Right atrium auricular region (tissue), 2 donors: ENCODE data around the gene CCL25. TPM values are rescaled to one million over a fixed set of nuclear protein-coding genes. Genes with fewer than 3 reads are reported as not detected.

Source experiments
- DNase-seq: peaks from one replicate; pipeline ENCODE4 v3.0.0-alpha.2; 2019; ENCODE audit warnings: low spot score
- H3K27ac ChIP-seq, 2 donors: fragments of 200-600 bp; sonication (generic); 1 replicate in 1 of 2; 2 replicates in 1 of 2; pipeline ENCODE4 v1.5.1; 2016 to 2019
- H3K27me3 ChIP-seq, 2 donors: fragments of 200-600 bp; sonication (generic); one replicate each; pipeline versions ENCODE4 v1.5.1 to v1.6.0; 2017 to 2019
- H3K36me3 ChIP-seq: fragments of 200-600 bp; sonication (generic); one replicate; pipeline ENCODE4 v1.5.1; 2016
- H3K4me1 ChIP-seq, 2 donors: fragments of 200-600 bp; sonication (generic); one replicate each; pipeline versions ENCODE4 v1.5.1 to v1.6.0; 2017 to 2019
- H3K4me3 ChIP-seq, 2 donors: fragments of 200-600 bp; sonication (generic); 1 replicate in 1 of 2; 2 replicates in 1 of 2; pipeline ENCODE4 v1.5.1; 2017 to 2019; ENCODE audit warnings: mild to moderate bottlenecking in 1 of 2, moderate library complexity in 1 of 2
- H3K9me3 ChIP-seq, 2 donors: fragments of 200-600 bp; sonication (generic); one replicate each; pipeline ENCODE4 v1.5.1; 2019
- total RNA-seq, 2 donors: library from RNA; depleted of rRNA; stranded (reverse); fragments of >200 nt; gene quantifications; one replicate each; pipeline ENCODE4 v1.1.0, GENCODE V29; 2016
- TF ChIP-seq, protein P1 (sequence below), 2 donors: fragments of 200-600 bp; sonication (generic); IDR thresholded peaks; one replicate each; pipeline ENCODE4 v1.5.1; 2019; ENCODE audit warnings: antibody characterized with exemption in 2 of 2

Gene CCL25
- total RNA-seq, 2 donors from 2014 or later, result not detected

DNA sequence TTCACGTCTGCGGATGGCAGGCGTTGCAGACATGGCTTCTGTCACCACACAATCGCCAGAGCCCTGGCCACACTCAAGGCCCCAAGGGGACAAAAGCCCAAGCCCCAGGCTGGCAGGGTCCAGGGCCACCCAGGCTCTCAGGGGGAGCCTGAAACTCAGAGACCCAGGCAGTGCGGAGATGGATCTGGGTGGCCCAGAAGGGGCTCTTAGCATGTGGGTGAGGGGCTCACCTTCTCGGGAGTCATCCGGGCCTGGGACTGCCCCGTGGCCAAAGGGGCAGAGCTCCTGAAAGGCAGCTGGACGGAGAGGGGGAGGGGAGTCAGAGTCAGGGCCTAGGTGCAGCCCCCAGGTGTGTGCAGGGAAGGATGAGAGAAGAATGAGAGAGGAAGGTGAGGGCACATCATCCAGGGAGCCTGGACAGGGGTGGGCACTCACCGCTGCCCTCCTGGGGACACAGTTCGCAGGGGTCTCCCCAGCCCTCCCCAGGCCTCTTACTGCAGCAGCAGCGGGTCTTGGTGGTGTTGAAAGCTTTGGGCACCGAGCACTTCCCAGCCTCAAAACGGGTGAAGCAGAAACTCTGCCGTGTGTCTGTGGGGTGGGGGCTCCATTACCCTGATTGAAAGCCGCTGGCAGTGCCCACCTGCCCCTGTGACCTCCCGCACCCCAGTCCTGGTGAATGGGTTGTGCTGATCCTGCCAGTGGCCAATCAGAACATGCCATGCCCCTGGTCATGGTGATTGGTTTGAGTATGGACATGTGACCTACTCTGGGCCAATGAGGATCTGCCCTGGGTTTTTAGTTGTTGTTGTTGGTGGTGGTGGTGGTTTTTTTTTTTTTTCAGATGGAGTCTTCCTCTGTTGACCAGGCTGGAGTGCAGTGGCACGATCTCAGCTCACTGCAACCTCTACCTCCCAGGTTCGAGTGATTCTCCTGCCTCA lies 37.4 kb downstream of the CCL25 start:
- Histone ChIP-seq H3K4me1 (no peaks in the 10 kb centered on the region), H3K27me3 (no peaks in the 10 kb centered on the region), H3K4me3 (no peak overlapping the region), H3K36me3 (no peaks in the 10 kb centered on the region), H3K27ac (no peak overlapping the region), H3K9me3 (peaks cover 4 to 15% of the 10 kb centered on the region in 2 donors)
- no peak for DNase-seq
- TF ChIP-seq, protein P1, sequence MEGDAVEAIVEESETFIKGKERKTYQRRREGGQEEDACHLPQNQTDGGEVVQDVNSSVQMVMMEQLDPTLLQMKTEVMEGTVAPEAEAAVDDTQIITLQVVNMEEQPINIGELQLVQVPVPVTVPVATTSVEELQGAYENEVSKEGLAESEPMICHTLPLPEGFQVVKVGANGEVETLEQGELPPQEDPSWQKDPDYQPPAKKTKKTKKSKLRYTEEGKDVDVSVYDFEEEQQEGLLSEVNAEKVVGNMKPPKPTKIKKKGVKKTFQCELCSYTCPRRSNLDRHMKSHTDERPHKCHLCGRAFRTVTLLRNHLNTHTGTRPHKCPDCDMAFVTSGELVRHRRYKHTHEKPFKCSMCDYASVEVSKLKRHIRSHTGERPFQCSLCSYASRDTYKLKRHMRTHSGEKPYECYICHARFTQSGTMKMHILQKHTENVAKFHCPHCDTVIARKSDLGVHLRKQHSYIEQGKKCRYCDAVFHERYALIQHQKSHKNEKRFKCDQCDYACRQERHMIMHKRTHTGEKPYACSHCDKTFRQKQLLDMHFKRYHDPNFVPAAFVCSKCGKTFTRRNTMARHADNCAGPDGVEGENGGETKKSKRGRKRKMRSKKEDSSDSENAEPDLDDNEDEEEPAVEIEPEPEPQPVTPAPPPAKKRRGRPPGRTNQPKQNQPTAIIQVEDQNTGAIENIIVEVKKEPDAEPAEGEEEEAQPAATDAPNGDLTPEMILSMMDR (IDR thresholded peaks at IDR 0.05), result no peak

DNA sequence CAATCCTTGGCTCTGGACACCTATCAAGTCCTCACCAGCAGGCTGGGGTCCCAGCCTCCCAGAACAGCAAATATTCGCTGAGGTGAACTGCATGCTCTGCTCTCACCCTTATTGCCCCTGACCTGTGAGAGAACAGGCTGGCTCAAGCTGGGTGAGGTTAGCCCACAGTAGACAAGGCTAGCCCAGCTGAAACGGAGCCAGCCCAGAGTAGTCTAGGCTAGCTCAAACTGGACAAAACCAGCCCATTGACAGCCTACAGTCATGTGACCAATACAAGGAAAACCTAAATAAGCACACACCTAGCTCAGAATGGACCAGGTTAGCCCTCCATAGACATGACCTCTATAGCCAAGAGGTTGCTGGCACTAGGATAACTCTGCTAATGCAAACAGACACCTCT lies 38.4 kb downstream of the CCL25 start:
- TF ChIP-seq, protein P1 (IDR thresholded peaks at IDR 0.05), result no peak
- no peaks in the 10 kb centered on the region for H3K36me3 ChIP-seq
- H3K4me1 ChIP-seq, result no peaks in the 10 kb centered on the region
- no peak overlapping the region for H3K4me3 ChIP-seq
- DNase-seq, result no peak
- H3K9me3 ChIP-seq, result peaks cover 14 to 25% of the 10 kb centered on the region in 2 donors
- H3K27ac ChIP-seq, result no peak overlapping the region
- H3K27me3 ChIP-seq, result no peaks in the 10 kb centered on the region

DNA sequence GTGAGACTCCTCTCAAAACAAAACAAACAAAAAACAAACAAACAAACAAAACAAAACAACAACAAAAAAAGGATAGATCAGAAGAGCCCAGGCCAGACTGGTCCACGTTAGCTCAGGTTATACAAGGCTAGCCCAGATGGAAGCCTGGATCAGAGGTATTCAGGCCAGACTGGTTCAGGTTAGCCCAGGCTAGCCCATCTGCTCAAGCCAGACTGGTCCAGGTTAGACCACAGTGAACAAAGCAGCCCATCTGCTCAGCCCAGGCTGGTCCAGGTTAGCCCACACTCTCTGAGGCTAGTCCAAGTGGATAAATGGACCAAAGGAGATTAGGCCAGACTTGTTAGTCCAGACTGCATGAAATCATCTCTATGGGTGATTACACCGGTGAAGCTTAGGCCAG lies 41.2 kb downstream of the CCL25 start:
- no peak for DNase-seq
- Histone ChIP-seq H3K9me3 (peaks cover 16 to 40% of the 10 kb centered on the region in 2 donors), H3K36me3 (no peaks in the 10 kb centered on the region), H3K27ac (no peak overlapping the region), H3K4me1 (no peaks in the 10 kb centered on the region), H3K27me3 (no peaks in the 10 kb centered on the region), H3K4me3 (no peak overlapping the region)
- TF ChIP-seq, protein P1 (IDR thresholded peaks at IDR 0.05), result no peak

DNA sequence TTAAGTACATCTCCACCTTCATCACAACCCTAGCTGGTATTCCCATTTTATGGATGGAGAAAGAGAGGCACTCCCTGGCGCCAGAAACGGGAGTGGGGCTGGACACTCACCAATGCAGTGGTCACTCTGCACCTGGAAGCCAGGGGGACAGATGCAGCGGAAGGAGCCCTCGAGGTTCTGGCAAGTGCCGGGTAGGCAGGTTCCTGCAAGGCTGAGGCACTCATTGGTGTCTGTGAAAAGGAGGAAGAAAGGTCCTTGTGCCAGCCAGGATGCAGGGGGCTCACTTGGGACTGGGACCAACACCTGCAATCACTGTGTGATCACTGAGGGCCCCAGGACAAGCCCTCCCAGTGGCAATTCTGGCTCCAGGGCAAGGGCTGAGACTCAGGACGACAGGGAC lies 41.8 kb downstream of the CCL25 start:
- no peak for DNase-seq
- no peak overlapping the region for H3K4me3 ChIP-seq
- no peaks in the 10 kb centered on the region for H3K27me3 ChIP-seq
- peaks cover 16 to 40% of the 10 kb centered on the region in 2 donors for H3K9me3 ChIP-seq
- TF ChIP-seq, protein P1 (IDR thresholded peaks at IDR 0.05), result no peak
- no peak overlapping the region for H3K27ac ChIP-seq
- H3K4me1 ChIP-seq, result no peaks in the 10 kb centered on the region
- H3K36me3 ChIP-seq, result no peaks in the 10 kb centered on the region

DNA sequence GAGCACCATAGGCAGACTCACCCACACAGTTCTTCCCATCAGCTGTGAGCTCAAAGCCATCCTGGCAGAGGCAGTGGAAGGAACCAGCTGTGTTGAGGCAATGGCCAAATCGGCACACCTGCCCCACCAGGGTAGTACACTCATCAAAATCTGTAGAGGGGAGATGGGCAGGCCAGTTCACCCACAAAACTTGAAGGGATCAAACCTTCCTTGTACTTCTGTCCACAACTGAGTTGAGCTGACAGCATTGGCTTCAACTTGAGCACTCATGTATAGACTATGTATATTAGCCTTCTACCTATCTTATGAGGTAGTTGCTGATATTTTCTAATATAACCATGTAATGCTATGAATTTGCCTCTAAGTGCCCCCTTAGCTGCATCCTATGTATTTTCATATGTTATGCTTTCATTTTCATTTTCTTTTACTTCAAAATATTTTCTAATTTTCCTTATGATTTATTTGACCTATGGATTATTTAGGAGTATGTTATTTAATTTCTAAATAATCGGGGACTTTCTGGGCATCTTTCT lies 42.9 kb downstream of the CCL25 start:
- Histone ChIP-seq H3K27ac (no peak overlapping the region), H3K4me1 (no peaks in the 10 kb centered on the region), H3K4me3 (no peak overlapping the region), H3K9me3 (peaks cover 16 to 40% of the 10 kb centered on the region in 2 donors), H3K27me3 (no peaks in the 10 kb centered on the region), H3K36me3 (no peaks in the 10 kb centered on the region)
- no peak for DNase-seq
- TF ChIP-seq, protein P1 (IDR thresholded peaks at IDR 0.05), result no peak
